Retina (tissue), 1 donor: ENCODE results near the gene BAZ2B.
"Not testable (repeated sequence)": the region's sequence is repeated elsewhere in the genome, so short reads cannot be mapped to it uniquely, and the experiment has no call there.

Source experiments
- DNase-seq: peaks from one replicate; pipeline ENCODE4 v3.0.0-alpha.2; 2016

The BAZ2B gene

GRCh38 chr2:159616286-159616701 is at the start of gene BAZ2B:
BAZ2B (minus strand) TSS chr2:159616548; CDS start chr2:159478719, 137,829 bp downstream.
- peak; percentile 80 for DNase-seq

- no peak for DNase-seq
Observed at GRCh38 chr2:159661286-159661685, 44.9 kb upstream of the BAZ2B start.

- no peak for DNase-seq
Observed at GRCh38 chr2:159658881-159659873, 42.8 kb upstream of the BAZ2B start.

GRCh38 chr2:159653962-159654361 is 37.6 kb upstream of the BAZ2B start:
- no peak for DNase-seq

- no peak for DNase-seq
Observed at GRCh38 chr2:159651884-159652283, 35.5 kb upstream of the BAZ2B start.

- no peak for DNase-seq
Observed at GRCh38 chr2:159650574-159650973, 34.2 kb upstream of the BAZ2B start.

GRCh38 chr2:159648643-159649042 is 32.3 kb upstream of the BAZ2B start:
- no peak for DNase-seq

GRCh38 chr2:159647667-159648066 is 31.3 kb upstream of the BAZ2B start:
- no peak for DNase-seq

- no peak for DNase-seq
Observed at GRCh38 chr2:159640176-159640575, 23.8 kb upstream of the BAZ2B start.

- DNase-seq, result no peak
Observed at GRCh38 chr2:159639712-159640111, 23.4 kb upstream of the BAZ2B start.

- DNase-seq, result no peak
Observed at GRCh38 chr2:159639071-159639470, 22.7 kb upstream of the BAZ2B start.

- no peak for DNase-seq
Observed at GRCh38 chr2:159637988-159638501, 21.7 kb upstream of the BAZ2B start.

GRCh38 chr2:159637240-159637639 is 20.9 kb upstream of the BAZ2B start:
- no peak for DNase-seq

GRCh38 chr2:159635006-159635789 is 18.9 kb upstream of the BAZ2B start:
- no peak for DNase-seq

GRCh38 chr2:159633219-159633618 is 16.9 kb upstream of the BAZ2B start:
- DNase-seq, result no peak

GRCh38 chr2:159625628-159626027 is 9.3 kb upstream of the BAZ2B start:
- not testable (repeated sequence) for DNase-seq

GRCh38 chr2:159623436-159623835 is 7.1 kb upstream of the BAZ2B start:
- DNase-seq, result no peak

- no peak for DNase-seq
Observed at GRCh38 chr2:159622966-159623365, 6.6 kb upstream of the BAZ2B start.

GRCh38 chr2:159620796-159621195 is 4.4 kb upstream of the BAZ2B start:
- DNase-seq, result no peak

- DNase-seq, result peak; percentile 70
Observed at GRCh38 chr2:159617646-159618045, 1.3 kb upstream of the BAZ2B start.

GRCh38 chr2:159617100-159617499 is 752 bp upstream of the BAZ2B start:
- DNase-seq, result peak; percentile 44

GRCh38 chr2:159615367-159616285 is 722 bp downstream of the BAZ2B start:
- DNase-seq, result peak; percentile 88
